PC-3 (cell line): ENCODE measurements around the gene NTM. TPM values are rescaled to one million over a fixed set of nuclear protein-coding genes. Genes with fewer than 3 reads are reported as not detected.

Source experiments
- ATAC-seq: fragments of 200-7000 bp; cut with Tn5 transposase; 2 replicates; pipeline ENCODE4 v1.9.1; 2020; ENCODE audit warnings: mild to moderate bottlenecking, moderate library complexity
- BruUV-seq: library from RNA; stranded (reverse); fragments of 400-500 nt; replicated peaks from 2 replicates; lab custom pipeline; 2021; lab: Mats Ljungman, UMichigan
- CTCF ChIA-PET: fragments of 300-600 bp; sonication (Branson Sonifier 250); formaldehyde crosslinking; loops from one replicate; lab custom pipeline; 2022; ENCODE audit warnings: antibody characterized with exemption; lab: Charles Lee
- POLR2A ChIA-PET: fragments of 300-600 bp; sonication (Branson Sonifier 250); formaldehyde crosslinking; loops from one replicate; lab custom pipeline; 2022; ENCODE audit warnings: antibody characterized with exemption; ENCODE audit not compliant: unreplicated experiment; lab: Charles Lee
- DNase-seq: peaks from one replicate; pipeline ENCODE4 v3.0.0-alpha.2; 2015
- H2AFZ ChIP-seq: fragments of 300-600 bp; sonication (generic); 2 replicates; pipeline ENCODE4 v1.6.0; 2016; ENCODE audit warnings: antibody characterized with exemption, low read length
- H3F3A ChIP-seq: fragments of 300-600 bp; sonication (generic); one replicate; pipeline ENCODE4 v1.6.0; 2017; ENCODE audit warnings: antibody characterized with exemption, low read length, control low read depth, mild to moderate bottlenecking; ENCODE audit not compliant: unreplicated experiment
- H3K27ac ChIP-seq: fragments of 300-600 bp; sonication (generic); 2 replicates; pipeline ENCODE4 v1.5.1; 2016; ENCODE audit warnings: mild to moderate bottlenecking, low read length
- H3K27me3 ChIP-seq: fragments of 300-600 bp; sonication (generic); 2 replicates; pipeline ENCODE4 v1.6.1; 2016; ENCODE audit warnings: low read length, mixed read lengths
- H3K36me3 ChIP-seq: fragments of 300-600 bp; sonication (generic); 2 replicates; pipeline ENCODE4 v1.6.1; 2016; ENCODE audit warnings: low read depth, mixed run types, low read length, mixed read lengths
- H3K4me1 ChIP-seq: fragments of 300-600 bp; sonication (generic); 2 replicates; pipeline ENCODE4 v1.5.1; 2016; ENCODE audit warnings: low read length; ENCODE audit not compliant: insufficient read depth
- H3K4me2 ChIP-seq: fragments of 300-600 bp; sonication (generic); 2 replicates; pipeline ENCODE4 v1.6.0; 2016; ENCODE audit warnings: low read length
- H3K4me3 ChIP-seq: fragments of 300-600 bp; sonication (generic); 2 replicates; pipeline ENCODE4 v1.5.1; 2016; ENCODE audit warnings: mild to moderate bottlenecking, low read length, mixed read lengths
- H3K79me2 ChIP-seq: fragments of 300-600 bp; sonication (generic); 2 replicates; pipeline ENCODE4 v1.6.1; 2017; ENCODE audit warnings: low read length, mixed read lengths
- H3K9ac ChIP-seq: fragments of 300-600 bp; sonication (generic); 2 replicates; pipeline ENCODE4 v1.6.0; 2016; ENCODE audit warnings: mild to moderate bottlenecking, low read length
- H3K9me2 ChIP-seq: fragments of 300-600 bp; sonication (generic); replicated peaks from 2 replicates; pipeline ENCODE4 v1.6.1; 2016; ENCODE audit warnings: mixed run types, low read length, mixed read lengths
- H3K9me3 ChIP-seq: fragments of 300-600 bp; sonication (generic); 2 replicates; pipeline ENCODE4 v1.6.1; 2016; ENCODE audit warnings: low read length, mixed read lengths
- H4K20me1 ChIP-seq: fragments of 300-600 bp; sonication (generic); 2 replicates; pipeline ENCODE4 v1.6.1; 2016; ENCODE audit warnings: low read length, mixed read lengths
- EZH2 ChIP-seq: fragments of 300-600 bp; sonication (generic); IDR thresholded peaks from one replicate; pipeline ENCODE4 v1.6.1; 2017; ENCODE audit warnings: antibody characterized with exemption, mild to moderate bottlenecking, low read length; ENCODE audit not compliant: unreplicated experiment
- EZH2phosphoT487 ChIP-seq: fragments of 300-600 bp; sonication (generic); IDR thresholded peaks from 2 replicates; pipeline ENCODE4 v1.6.1; 2018; ENCODE audit warnings: mild to moderate bottlenecking, antibody characterized with exemption, low read length, borderline replicate concordance
- intact Hi-C: fragments of 100-400 bp; cut with micrococcal nuclease; formaldehyde crosslinking; loops from 2 replicates; pipeline ENCODE4 v1.9.0; 2023
- total RNA-seq: library from RNA; depleted of rRNA; stranded (reverse); fragments of >200 nt; gene quantifications from 2 replicates; pipeline ENCODE4 v1.2.3, GENCODE V29; 2014
- TF ChIP-seq, protein P1 (sequence below): fragments of 300-600 bp; sonication (generic); conservative IDR thresholded peaks from 2 replicates; pipeline ENCODE4 v1.5.1; 2017; ENCODE audit warnings: antibody characterized with exemption, low read depth, mild to moderate bottlenecking, low read length

Gene NTM
- total RNA-seq, 1 experiment from 2014 or later: not detected

- Histone ChIP-seq H3K27ac (no peak overlapping the region), H4K20me1 (no peaks in the 10 kb centered on the region), H3K27me3 (peaks cover 69% of the 10 kb centered on the region), H3F3A (no peaks in the 10 kb centered on the region), H3K4me2 (no peak overlapping the region), H3K79me2 (no peaks in the 10 kb centered on the region), H3K4me3 (no peak overlapping the region), H2AFZ (no peak overlapping the region), H3K9me2 (no peaks in the 10 kb centered on the region), H3K36me3 (no peaks in the 10 kb centered on the region), H3K9ac (no peak overlapping the region), H3K4me1 (no peaks in the 10 kb centered on the region), H3K9me3 (no peaks in the 10 kb centered on the region)
- TF ChIP-seq, protein P1, sequence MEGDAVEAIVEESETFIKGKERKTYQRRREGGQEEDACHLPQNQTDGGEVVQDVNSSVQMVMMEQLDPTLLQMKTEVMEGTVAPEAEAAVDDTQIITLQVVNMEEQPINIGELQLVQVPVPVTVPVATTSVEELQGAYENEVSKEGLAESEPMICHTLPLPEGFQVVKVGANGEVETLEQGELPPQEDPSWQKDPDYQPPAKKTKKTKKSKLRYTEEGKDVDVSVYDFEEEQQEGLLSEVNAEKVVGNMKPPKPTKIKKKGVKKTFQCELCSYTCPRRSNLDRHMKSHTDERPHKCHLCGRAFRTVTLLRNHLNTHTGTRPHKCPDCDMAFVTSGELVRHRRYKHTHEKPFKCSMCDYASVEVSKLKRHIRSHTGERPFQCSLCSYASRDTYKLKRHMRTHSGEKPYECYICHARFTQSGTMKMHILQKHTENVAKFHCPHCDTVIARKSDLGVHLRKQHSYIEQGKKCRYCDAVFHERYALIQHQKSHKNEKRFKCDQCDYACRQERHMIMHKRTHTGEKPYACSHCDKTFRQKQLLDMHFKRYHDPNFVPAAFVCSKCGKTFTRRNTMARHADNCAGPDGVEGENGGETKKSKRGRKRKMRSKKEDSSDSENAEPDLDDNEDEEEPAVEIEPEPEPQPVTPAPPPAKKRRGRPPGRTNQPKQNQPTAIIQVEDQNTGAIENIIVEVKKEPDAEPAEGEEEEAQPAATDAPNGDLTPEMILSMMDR: no peak
- TF ChIP-seq EZH2phosphoT487 (no peak), EZH2 (no peak)
- ChIA-PET CTCF (no interaction called here), POLR2A (no interaction called here)
- intact Hi-C loops: no loop called here
- ATAC-seq (no peak), DNase-seq (no peak)
- no TSS peak for BruUV-seq
Measured at GRCh38 chr11:131790586-131790985, 420.2 kb downstream of the NTM start.

DNA sequence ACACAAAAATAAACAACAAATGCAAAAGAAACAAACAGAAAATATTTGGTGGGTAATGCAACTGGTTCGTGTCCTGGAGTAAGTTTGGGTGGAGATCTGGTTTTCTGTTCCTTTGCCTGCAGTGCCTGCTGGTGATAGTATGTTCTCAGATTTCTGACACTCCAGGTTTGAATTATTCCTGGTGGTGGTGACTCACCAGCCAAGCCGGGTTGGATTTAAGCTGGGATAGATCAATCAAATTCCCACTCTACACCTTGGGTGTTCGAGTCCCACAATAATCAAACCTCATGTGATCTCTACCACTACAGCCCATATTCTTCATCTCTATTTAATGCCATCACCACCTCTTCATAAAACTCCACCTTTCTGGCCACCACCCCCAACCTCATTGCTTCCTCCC is 421.8 kb downstream of the NTM start:
- Histone ChIP-seq H3K27ac (no peak overlapping the region), H3K4me2 (no peak overlapping the region), H3K27me3 (peaks cover 78% of the 10 kb centered on the region), H3K4me3 (no peak overlapping the region), H3K9me3 (no peaks in the 10 kb centered on the region), H3K9ac (no peak overlapping the region), H3K9me2 (no peaks in the 10 kb centered on the region), H3K36me3 (no peaks in the 10 kb centered on the region), H3F3A (no peaks in the 10 kb centered on the region), H3K4me1 (no peaks in the 10 kb centered on the region), H4K20me1 (no peaks in the 10 kb centered on the region), H2AFZ (no peak overlapping the region), H3K79me2 (no peaks in the 10 kb centered on the region)
- intact Hi-C loops: no loop called here
- no peak for TF ChIP-seq EZH2
- ATAC-seq (no peak), DNase-seq (no peak)
- CTCF ChIA-PET: no interaction called here
- no TSS peak for BruUV-seq
- POLR2A ChIA-PET: no interaction called here

- Histone ChIP-seq H3K9me3 (no peaks in the 10 kb centered on the region), H3K9ac (no peak overlapping the region), H3K27ac (no peak overlapping the region), H3K4me2 (no peak overlapping the region), H3K27me3 (peaks cover 88% of the 10 kb centered on the region), H3K9me2 (no peaks in the 10 kb centered on the region), H3K79me2 (no peaks in the 10 kb centered on the region), H2AFZ (no peak overlapping the region), H4K20me1 (no peaks in the 10 kb centered on the region), H3K4me1 (no peaks in the 10 kb centered on the region), H3K4me3 (no peak overlapping the region), H3K36me3 (no peaks in the 10 kb centered on the region), H3F3A (no peaks in the 10 kb centered on the region)
- DNase-seq: no peak
- no TSS peak for BruUV-seq
- intact Hi-C loops: no loop called here
- POLR2A ChIA-PET: no interaction called here
- CTCF ChIA-PET: no interaction called here
- TF ChIP-seq EZH2phosphoT487: no peak
- TF ChIP-seq EZH2: no peak
- TF ChIP-seq, protein P1: no peak
- no peak for ATAC-seq
Measured at GRCh38 chr11:131796089-131796488, 425.7 kb downstream of the NTM start.
